CD14-positive monocyte (primary cell): ENCODE data around the gene CRADD. TPM values are rescaled to one million over a fixed set of nuclear protein-coding genes. Genes with fewer than 3 reads are reported as not detected.
A peak's percentile ranks its signal among the peaks of the same experiment; 100 is the strongest.

Experiments used
- DNase-seq, 3 donors: peaks; one replicate each; pipeline ENCODE4 v3.0.0-alpha.2; 2011 to 2022
- H2AFZ ChIP-seq: 2 replicates; pipeline ENCODE4 v1.6.0; 2012; ENCODE audit warnings: mild to moderate bottlenecking, low read depth, low read length, inconsistent platforms; ENCODE audit not compliant: insufficient read depth, poor library complexity, severe bottlenecking
- H3K27ac ChIP-seq, 2 donors: 1 replicate in 1 of 2; 2 replicates in 1 of 2; pipeline ENCODE4 v1.5.1; 2012 to 2013; ENCODE audit warnings: low read length in 2 of 2, control low read depth in 1 of 2, inconsistent platforms in 1 of 2, low read depth in 1 of 2, mild to moderate bottlenecking in 1 of 2
- H3K27me3 ChIP-seq, 2 donors: one replicate each; pipeline versions ENCODE4 v1.6.0 to v1.6.1; 2011 to 2013; ENCODE audit warnings: low read length in 2 of 2; ENCODE audit not compliant: control insufficient read depth in 2 of 2, insufficient read depth in 2 of 2
- H3K36me3 ChIP-seq, 2 donors: replicated peaks in 1 of 2; 1 replicate in 1 of 2; 2 replicates in 1 of 2; pipeline versions ENCODE4 v1.5.1 to v1.6.1; 2012 to 2013; ENCODE audit warnings: low read length in 2 of 2, control low read depth in 1 of 2, inconsistent platforms in 1 of 2, mild to moderate bottlenecking in 1 of 2; ENCODE audit not compliant: insufficient read depth in 2 of 2, control insufficient read depth in 1 of 2
- H3K4me1 ChIP-seq, 2 donors: 1 replicate in 1 of 2; 2 replicates in 1 of 2; pipeline versions ENCODE4 v1.5.1 to v1.6.1; 2012 to 2013; ENCODE audit warnings: low read length in 2 of 2, control low read depth in 1 of 2, inconsistent platforms in 1 of 2, mild to moderate bottlenecking in 1 of 2, moderate library complexity in 1 of 2; ENCODE audit not compliant: insufficient read depth in 2 of 2, control insufficient read depth in 1 of 2
- H3K4me2 ChIP-seq: replicated peaks from 2 replicates; pipeline ENCODE3; 2012; ENCODE audit warnings: low read length, moderate library complexity, mild to moderate bottlenecking; ENCODE audit not compliant: poor library complexity, severe bottlenecking; ENCODE audit errors: extremely low read depth
- H3K4me3 ChIP-seq, 3 experiments: fragments of 200-600 bp in 1 of 3; sonication (generic) in 1 of 3; replicated peaks in 1 of 3; 1 replicate in 2 of 3; 2 replicates in 1 of 3; pipeline ENCODE4 v1.5.1; 2011 to 2013; ENCODE audit warnings: low read length in 3 of 3, mild to moderate bottlenecking in 3 of 3, control low read depth in 2 of 3, low read depth in 2 of 3, inconsistent platforms in 1 of 3, moderate library complexity in 1 of 3
- H3K79me2 ChIP-seq: 2 replicates; pipeline ENCODE4 v1.6.0; 2012; ENCODE audit warnings: mild to moderate bottlenecking, control low read depth, inconsistent platforms, low read length, moderate library complexity; ENCODE audit not compliant: insufficient read depth
- H3K9ac ChIP-seq: 2 replicates; pipeline ENCODE4 v1.6.0; 2017; ENCODE audit warnings: low read length, mild to moderate bottlenecking; ENCODE audit not compliant: insufficient read depth, poor library complexity, severe bottlenecking
- H3K9me3 ChIP-seq, 2 donors: replicated peaks in 1 of 2; 1 replicate in 1 of 2; 2 replicates in 1 of 2; pipeline versions ENCODE4 v1.5.1 to v1.6.1; 2012 to 2013; ENCODE audit warnings: low read length in 2 of 2, control low read depth in 1 of 2; ENCODE audit not compliant: control insufficient read depth in 1 of 2, insufficient read depth in 1 of 2
- H4K20me1 ChIP-seq: 2 replicates; pipeline ENCODE4 v1.6.0; 2012; ENCODE audit warnings: mild to moderate bottlenecking, low read length, control low read depth, moderate library complexity; ENCODE audit not compliant: insufficient read depth
- H3K27ac Mint-ChIP-seq, 7 donors: one replicate each; pipeline ENCODE4 v1.8.0; 2020; ENCODE audit warnings: mild to moderate bottlenecking in 7 of 7, mixed read lengths in 7 of 7, moderate library complexity in 6 of 7, inconsistent platforms in 2 of 7
- H3K27me3 Mint-ChIP-seq, 3 donors: one replicate each; pipeline ENCODE4 v1.8.0; 2021 to 2022; ENCODE audit warnings: low read depth in 3 of 3, mild to moderate bottlenecking in 3 of 3, mixed read lengths in 3 of 3, moderate library complexity in 3 of 3, inconsistent platforms in 1 of 3
- H3K36me3 Mint-ChIP-seq, 2 donors: one replicate each; pipeline ENCODE4 v1.8.0; 2020; ENCODE audit warnings: mixed read lengths in 2 of 2, inconsistent platforms in 1 of 2, mild to moderate bottlenecking in 1 of 2
- H3K4me1 Mint-ChIP-seq: one replicate; pipeline ENCODE4 v1.8.0; 2020; ENCODE audit warnings: mild to moderate bottlenecking, mixed read lengths
- H3K4me3 Mint-ChIP-seq, 2 donors: one replicate each; pipeline ENCODE4 v1.8.0; 2020; ENCODE audit warnings: mild to moderate bottlenecking in 2 of 2, mixed read lengths in 2 of 2, moderate library complexity in 1 of 2
- H3K9me3 Mint-ChIP-seq, 7 donors: one replicate each; pipeline ENCODE4 v1.8.0; 2020 to 2022; ENCODE audit warnings: mixed read lengths in 7 of 7, mild to moderate bottlenecking in 6 of 7, moderate library complexity in 6 of 7, inconsistent platforms in 2 of 7
- WGBS: methylation state at CpG from one replicate; pipeline ENCODE4 v1.1.5; 2013; ENCODE audit warnings: missing lambda C conversion rate; ENCODE audit not compliant: insufficient coverage; 5-methylcytosine and 5-hydroxymethylcytosine counted together
- intact Hi-C, 2 donors: fragments of 100-400 bp; cut with micrococcal nuclease; formaldehyde crosslinking; loops; one replicate each; pipeline versions ENCODE4 v1.15.0 to v1.15.1; 2023
- polyA plus RNA-seq, 3 donors: library from polyadenylated mRNA; depleted of rRNA in 1 of 3; unstranded in 2 of 3; stranded (reverse) in 1 of 3; fragments of 300-500 nt in 2 of 3; fragments of >200 nt in 1 of 3; fragmentation: Illumina TruSeq in 2 of 3; gene quantifications; 1 replicate in 2 of 3; 2 replicates in 1 of 3; pipeline ENCODE4 v1.2.3, GENCODE V29; 2012 to 2021
- TF ChIP-seq, protein P1 (sequence below): fragments of 200-600 bp; IDR thresholded peaks from one replicate; pipeline ENCODE4 v1.8.0; 2022; ENCODE audit warnings: antibody characterized with exemption, mild to moderate bottlenecking

CRADD gene
- polyA plus RNA-seq, 3 donors: 5.6 to 12.2 (median 11.2) TPM

DNA sequence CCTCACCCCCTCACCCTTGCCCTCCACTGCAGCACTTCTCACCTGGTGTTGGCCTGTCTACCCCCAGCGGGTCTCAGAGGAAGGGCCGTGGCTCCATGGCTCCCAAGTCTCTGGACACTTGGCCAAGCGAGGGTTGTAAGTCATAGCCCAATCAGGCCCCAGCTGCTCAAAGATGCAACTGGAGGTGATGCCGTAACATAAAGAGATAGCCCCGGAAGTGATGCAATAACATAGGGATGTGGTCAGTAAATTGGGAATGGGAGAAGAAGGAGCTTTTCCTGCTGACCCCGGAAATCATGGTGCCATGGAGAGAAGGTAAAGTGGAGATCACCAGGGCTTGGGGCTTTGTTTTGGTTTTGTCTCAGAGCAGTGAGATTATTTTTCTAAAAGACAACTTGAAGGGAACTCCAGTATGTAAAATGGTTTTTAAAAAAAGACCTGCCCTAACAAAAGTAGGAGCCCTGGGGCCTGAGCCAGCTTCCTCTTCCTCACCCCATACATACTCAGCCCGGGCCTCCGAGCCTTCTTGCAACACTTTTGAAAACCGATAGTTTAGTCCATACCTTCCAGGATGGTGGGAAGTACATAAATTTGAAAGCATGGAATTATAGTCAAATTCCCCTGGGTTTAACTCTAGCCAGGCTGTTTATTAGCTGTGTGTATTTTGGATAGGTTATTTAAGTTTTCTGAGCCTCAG is 212.5 kb downstream of the CRADD start:
- H3K36me3 Mint-ChIP-seq: no peaks in the 10 kb centered on the region
- Histone ChIP-seq H3K9me3 (no peaks in the 10 kb centered on the region), H3K79me2 (no peaks in the 10 kb centered on the region), H3K4me2 (peak overlapping the region; percentile 32), H3K9ac (no peak overlapping the region), H3K27me3 (no peaks in the 10 kb centered on the region), H3K4me1 (peaks cover 15 to 20% of the 10 kb centered on the region in 2 donors), H3K4me3 (peak overlapping the region in 1 of 3 experiments; percentile 49), H2AFZ (no peak overlapping the region), H4K20me1 (no peaks in the 10 kb centered on the region), H3K27ac (peak overlapping the region; percentile 38 to 69), H3K36me3 (no peaks in the 10 kb centered on the region)
- peak overlapping the region in 1 of 2 donors; percentile 40 for H3K4me3 Mint-ChIP-seq
- peaks cover 0 to 2% (median 1%) of the 10 kb centered on the region in 3 donors for H3K27me3 Mint-ChIP-seq
- TF ChIP-seq, protein P1, sequence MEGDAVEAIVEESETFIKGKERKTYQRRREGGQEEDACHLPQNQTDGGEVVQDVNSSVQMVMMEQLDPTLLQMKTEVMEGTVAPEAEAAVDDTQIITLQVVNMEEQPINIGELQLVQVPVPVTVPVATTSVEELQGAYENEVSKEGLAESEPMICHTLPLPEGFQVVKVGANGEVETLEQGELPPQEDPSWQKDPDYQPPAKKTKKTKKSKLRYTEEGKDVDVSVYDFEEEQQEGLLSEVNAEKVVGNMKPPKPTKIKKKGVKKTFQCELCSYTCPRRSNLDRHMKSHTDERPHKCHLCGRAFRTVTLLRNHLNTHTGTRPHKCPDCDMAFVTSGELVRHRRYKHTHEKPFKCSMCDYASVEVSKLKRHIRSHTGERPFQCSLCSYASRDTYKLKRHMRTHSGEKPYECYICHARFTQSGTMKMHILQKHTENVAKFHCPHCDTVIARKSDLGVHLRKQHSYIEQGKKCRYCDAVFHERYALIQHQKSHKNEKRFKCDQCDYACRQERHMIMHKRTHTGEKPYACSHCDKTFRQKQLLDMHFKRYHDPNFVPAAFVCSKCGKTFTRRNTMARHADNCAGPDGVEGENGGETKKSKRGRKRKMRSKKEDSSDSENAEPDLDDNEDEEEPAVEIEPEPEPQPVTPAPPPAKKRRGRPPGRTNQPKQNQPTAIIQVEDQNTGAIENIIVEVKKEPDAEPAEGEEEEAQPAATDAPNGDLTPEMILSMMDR: no peak
- peak overlapping the region in 6 of 7 donors; percentile 16 to 88 (median 76) for H3K27ac Mint-ChIP-seq
- peaks cover 19% of the 10 kb centered on the region for H3K4me1 Mint-ChIP-seq
- peaks cover 0 to 2% (median 0%) of the 10 kb centered on the region in 7 donors for H3K9me3 Mint-ChIP-seq
- intact Hi-C loops: no loop called here
- DNase-seq: peak; percentile 38 to 55 (median 42)
- 47% methylated on average over 5 of the region's 9 CpGs for WGBS

DNA sequence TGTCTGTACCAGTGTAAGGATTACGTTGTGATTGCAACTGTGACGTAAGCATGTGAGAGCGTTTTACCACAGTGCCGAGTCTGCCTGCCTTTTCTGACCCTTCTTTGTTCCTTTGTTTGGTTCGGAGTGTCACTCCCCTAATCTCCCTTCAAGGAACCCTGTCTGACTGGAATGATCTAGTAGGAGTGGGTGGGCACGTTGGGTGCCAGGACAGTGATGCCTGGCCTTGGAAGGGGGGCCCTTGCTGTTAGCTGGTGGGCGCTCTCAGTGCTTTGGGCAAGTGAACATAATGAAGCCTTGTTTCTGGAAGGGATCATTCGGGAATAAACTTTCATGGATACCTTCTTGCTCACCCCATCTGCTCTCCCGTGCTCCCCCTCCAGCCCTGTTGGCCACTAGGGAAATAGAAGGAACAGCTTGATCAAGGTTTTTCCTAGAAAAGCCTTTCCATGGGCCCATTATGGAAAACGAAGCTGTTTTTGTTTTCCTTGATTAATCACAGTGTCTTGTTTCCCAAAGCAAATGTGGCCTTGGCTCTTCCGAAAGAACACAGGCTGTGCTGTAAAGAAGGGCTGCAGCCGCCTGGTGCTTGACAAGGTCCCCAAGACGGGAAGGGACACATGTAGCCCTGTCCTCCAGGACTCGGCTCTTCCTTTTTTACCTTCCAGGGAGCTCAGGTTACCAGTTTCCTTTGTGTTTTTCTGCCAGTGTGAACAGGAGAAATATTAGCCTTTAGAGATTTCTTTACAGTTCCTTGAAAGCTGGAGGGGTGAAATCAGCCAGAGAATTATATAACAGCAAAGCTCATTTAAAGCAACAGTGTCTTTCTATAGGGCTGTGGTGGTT is 215.5 kb downstream of the CRADD start:
- Mint-ChIP-seq H3K27me3 (peaks cover 0 to 5% (median 2%) of the 10 kb centered on the region in 3 donors), H3K27ac (no peak overlapping the region), H3K4me3 (no peak overlapping the region), H3K36me3 (no peaks in the 10 kb centered on the region), H3K9me3 (peaks cover 0 to 2% (median 0%) of the 10 kb centered on the region in 7 donors), H3K4me1 (peaks cover 26% of the 10 kb centered on the region)
- H3K4me2 ChIP-seq: no peak overlapping the region
- no peaks in the 10 kb centered on the region for H3K27me3 ChIP-seq
- 97% methylated on average over 4 of the region's 14 CpGs for WGBS
- H3K9me3 ChIP-seq: no peaks in the 10 kb centered on the region
- H3K36me3 ChIP-seq: no peaks in the 10 kb centered on the region
- intact Hi-C loops: no loop called here
- H3K9ac ChIP-seq: no peak overlapping the region
- no peaks in the 10 kb centered on the region for H3K79me2 ChIP-seq
- DNase-seq: no peak
- TF ChIP-seq, protein P1: no peak
- no peaks in the 10 kb centered on the region for H4K20me1 ChIP-seq
- H3K4me1 ChIP-seq: peaks cover 15 to 22% of the 10 kb centered on the region in 2 donors
- H2AFZ ChIP-seq: no peak overlapping the region
- no peak overlapping the region for H3K27ac ChIP-seq
- no peak overlapping the region for H3K4me3 ChIP-seq
